Upper lobe of left lung (tissue), 4 donors: ENCODE measurements around the gene ADPGK.

Source experiments
- EP300 ChIP-seq, 4 donors: sonication (generic); formaldehyde crosslinking; IDR thresholded peaks; one replicate each; pipeline ENCODE4 v1.5.1; 2017; ENCODE audit warnings: antibody characterized with exemption in 4 of 4, control low read depth in 2 of 4
- POLR2AphosphoS5 ChIP-seq, 2 donors: sonication (generic); formaldehyde crosslinking; IDR thresholded peaks; one replicate each; pipeline ENCODE4 v1.5.1; 2017; ENCODE audit warnings: antibody characterized with exemption in 2 of 2
- TF ChIP-seq, protein P1 (sequence below), 6 experiments: fragments of 450-650 bp in 4 of 6; fragments of 200-600 bp in 2 of 6; sonication (generic) in 2 of 6; IDR thresholded peaks; one replicate each; pipeline ENCODE4 v1.5.1; 2016 to 2019; ENCODE audit warnings: antibody characterized with exemption in 6 of 6

DNA sequence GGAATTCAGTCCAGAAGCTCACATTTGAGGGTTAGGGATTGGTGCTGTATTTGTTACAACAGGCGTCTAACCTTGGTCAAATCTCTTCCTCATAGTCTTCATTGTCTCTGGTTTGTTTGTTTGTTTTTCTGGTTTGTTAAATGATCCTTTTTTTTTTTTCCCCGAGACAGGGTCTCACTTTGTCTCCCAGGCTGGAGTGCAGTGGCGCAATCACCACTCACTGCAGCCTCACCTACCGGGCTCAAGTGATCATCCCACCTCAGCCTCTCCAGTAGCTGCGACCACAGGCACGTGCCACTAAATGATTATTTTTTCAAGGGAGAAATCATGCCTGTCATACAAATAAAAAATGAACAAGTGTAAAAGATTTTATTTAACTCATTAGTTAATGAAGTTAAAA lies 14.3 kb upstream of the ADPGK start:
- no peak for TF ChIP-seq POLR2AphosphoS5 (IDR thresholded peaks at IDR 0.05)
- TF ChIP-seq, protein P1, sequence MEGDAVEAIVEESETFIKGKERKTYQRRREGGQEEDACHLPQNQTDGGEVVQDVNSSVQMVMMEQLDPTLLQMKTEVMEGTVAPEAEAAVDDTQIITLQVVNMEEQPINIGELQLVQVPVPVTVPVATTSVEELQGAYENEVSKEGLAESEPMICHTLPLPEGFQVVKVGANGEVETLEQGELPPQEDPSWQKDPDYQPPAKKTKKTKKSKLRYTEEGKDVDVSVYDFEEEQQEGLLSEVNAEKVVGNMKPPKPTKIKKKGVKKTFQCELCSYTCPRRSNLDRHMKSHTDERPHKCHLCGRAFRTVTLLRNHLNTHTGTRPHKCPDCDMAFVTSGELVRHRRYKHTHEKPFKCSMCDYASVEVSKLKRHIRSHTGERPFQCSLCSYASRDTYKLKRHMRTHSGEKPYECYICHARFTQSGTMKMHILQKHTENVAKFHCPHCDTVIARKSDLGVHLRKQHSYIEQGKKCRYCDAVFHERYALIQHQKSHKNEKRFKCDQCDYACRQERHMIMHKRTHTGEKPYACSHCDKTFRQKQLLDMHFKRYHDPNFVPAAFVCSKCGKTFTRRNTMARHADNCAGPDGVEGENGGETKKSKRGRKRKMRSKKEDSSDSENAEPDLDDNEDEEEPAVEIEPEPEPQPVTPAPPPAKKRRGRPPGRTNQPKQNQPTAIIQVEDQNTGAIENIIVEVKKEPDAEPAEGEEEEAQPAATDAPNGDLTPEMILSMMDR (IDR thresholded peaks at IDR 0.05): no peak
- TF ChIP-seq EP300 (IDR thresholded peaks at IDR 0.05): no peak
